Activated CD4-positive, alpha-beta memory T cell treated with anti-CD3 and anti-CD28 coated beads for 36 hours (primary cell): ENCODE data around the gene USP2. TPM values are rescaled to one million over a fixed set of nuclear protein-coding genes. Genes with fewer than 3 reads are reported as not detected.

Experiments used
- CTCF ChIA-PET: fragments of 350-600 bp; sonication (Branson Sonifier 250); formaldehyde crosslinking; loops from one replicate; lab custom pipeline; 2021; ENCODE audit warnings: antibody characterized with exemption, inconsistent platforms; lab: Charles Lee
- POLR2A ChIA-PET: fragments of 350-600 bp; sonication (Branson Sonifier 250); formaldehyde crosslinking; loops from one replicate; lab custom pipeline; 2021; ENCODE audit warnings: antibody characterized with exemption; lab: Charles Lee
- DNase-seq: peaks from one replicate; pipeline ENCODE4 v3.0.0-alpha.2; 2020
- H3K27ac Mint-ChIP-seq: one replicate; pipeline ENCODE4 v1.8.0; 2021; ENCODE audit warnings: mixed read lengths
- H3K27me3 Mint-ChIP-seq: one replicate; pipeline ENCODE4 v1.8.0; 2021; ENCODE audit warnings: mixed read lengths
- H3K36me3 Mint-ChIP-seq: one replicate; pipeline ENCODE4 v1.8.0; 2021; ENCODE audit warnings: mixed read lengths
- H3K4me1 Mint-ChIP-seq: one replicate; pipeline ENCODE4 v1.8.0; 2021; ENCODE audit warnings: low read depth, mixed read lengths
- H3K4me3 Mint-ChIP-seq: one replicate; pipeline ENCODE4 v1.8.0; 2021; ENCODE audit warnings: mild to moderate bottlenecking, mixed read lengths
- H3K9me3 Mint-ChIP-seq: one replicate; pipeline ENCODE4 v1.8.0; 2021; ENCODE audit warnings: mixed read lengths
- intact Hi-C: fragments of 100-400 bp; cut with micrococcal nuclease; formaldehyde crosslinking; loops from one replicate; pipeline ENCODE4 v1.15.1; 2023
- total RNA-seq, 2 experiments: library from RNA; stranded (reverse); gene quantifications; one replicate each; pipeline ENCODE4 v1.2.3, GENCODE V29; 2021

The USP2 gene
- total RNA-seq, 2 experiments from 2014 or later = 1.4 to 2.2 TPM

- H3K4me1 Mint-ChIP-seq = peaks cover 8% of the 10 kb centered on the region
- no peak overlapping the region for H3K27ac Mint-ChIP-seq
- intact Hi-C loops = loop anchor here (1.0 kb wide), 1 partner anchor 18 kb away; no protein-coding TSS in a partner anchor
- DNase-seq = no peak
- CTCF ChIA-PET = interaction anchor here (0.9 to 12.5 kb wide), 14 partner anchors 8 to 154 kb away, joined by 3 to 237 read pairs (median 4); partner anchors contain the start of gene USP2
- POLR2A ChIA-PET = interaction anchor here (0.6 to 0.8 kb wide), 2 partner anchors 10 to 328 kb away, joined by 3 read pairs; no protein-coding TSS in a partner anchor
- H3K36me3 Mint-ChIP-seq = no peaks in the 10 kb centered on the region
- no peak overlapping the region for H3K4me3 Mint-ChIP-seq
- H3K27me3 Mint-ChIP-seq = peaks cover 1% of the 10 kb centered on the region
- no peaks in the 10 kb centered on the region for H3K9me3 Mint-ChIP-seq
Measured at GRCh38 chr11:119374632-119375336, 6.7 kb downstream of the USP2 start.

- H3K27me3 Mint-ChIP-seq = peaks cover 1% of the 10 kb centered on the region
Measured at GRCh38 chr11:119373921-119374631, 7.4 kb downstream of the USP2 start.

GRCh38 chr11:119373059-119373920 lies 8.2 kb downstream of the USP2 start:
- Mint-ChIP-seq H3K9me3 (no peaks in the 10 kb centered on the region), H3K4me3 (no peak overlapping the region), H3K27me3 (peaks cover 3% of the 10 kb centered on the region), H3K36me3 (no peaks in the 10 kb centered on the region), H3K27ac (no peak overlapping the region), H3K4me1 (peaks cover 8% of the 10 kb centered on the region)
- no peak for DNase-seq
- ChIA-PET CTCF (interaction anchor here (0.7 to 12.5 kb wide), 13 partner anchors 9 to 168 kb away, joined by 3 to 237 read pairs (median 5); partner anchors contain the start of genes CBL and USP2), POLR2A (interaction anchor here (0.8 kb wide), 1 partner anchor 9 kb away, joined by 3 read pairs; no protein-coding TSS in a partner anchor)
- intact Hi-C loops = no loop called here

More at GRCh38 chr11:119373921-119374631, 7.4 kb downstream of the USP2 start:
- Mint-ChIP-seq H3K4me3 (no peak overlapping the region), H3K4me1 (peaks cover 8% of the 10 kb centered on the region), H3K27ac (no peak overlapping the region), H3K9me3 (no peaks in the 10 kb centered on the region), H3K36me3 (no peaks in the 10 kb centered on the region)
- intact Hi-C loops = loop anchor here (1.0 kb wide), 1 partner anchor 18 kb away; no protein-coding TSS in a partner anchor
- POLR2A ChIA-PET = interaction anchor here (0.6 to 0.8 kb wide), 2 partner anchors 10 to 328 kb away, joined by 3 read pairs; no protein-coding TSS in a partner anchor
- CTCF ChIA-PET = interaction anchor here (0.9 to 12.5 kb wide), 15 partner anchors 9 to 103 kb away, joined by 3 to 237 read pairs (median 4); partner anchors contain the start of gene USP2
- peak; percentile 73 for DNase-seq

GRCh38 chr11:119372260-119373058 lies 9.0 kb downstream of the USP2 start:
- Mint-ChIP-seq H3K27ac (no peak overlapping the region), H3K9me3 (no peaks in the 10 kb centered on the region), H3K4me3 (no peak overlapping the region), H3K36me3 (no peaks in the 10 kb centered on the region), H3K27me3 (peaks cover 9% of the 10 kb centered on the region), H3K4me1 (peaks cover 8% of the 10 kb centered on the region)
- intact Hi-C loops = no loop called here
- POLR2A ChIA-PET = no interaction called here
- DNase-seq = no peak
- CTCF ChIA-PET = interaction anchor here (0.7 to 12.5 kb wide), 6 partner anchors 10 to 167 kb away, joined by 3 to 237 read pairs (median 40); partner anchors contain the start of genes CBL and USP2

- CTCF ChIA-PET = interaction anchor here (1.4 to 9.3 kb wide), 7 partner anchors 11 to 103 kb away, joined by 4 to 55 read pairs (median 8); partner anchors contain the start of gene USP2
- no peak overlapping the region for H3K27ac Mint-ChIP-seq
Measured at GRCh38 chr11:119371778-119372182, 9.7 kb downstream of the USP2 start.

GRCh38 chr11:119371067-119371601 lies 10.4 kb downstream of the USP2 start:
- intact Hi-C loops = no loop called here
- Mint-ChIP-seq H3K36me3 (no peaks in the 10 kb centered on the region), H3K4me1 (peaks cover 8% of the 10 kb centered on the region), H3K27me3 (peaks cover 23% of the 10 kb centered on the region), H3K27ac (no peak overlapping the region), H3K4me3 (no peak overlapping the region), H3K9me3 (no peaks in the 10 kb centered on the region)
- no peak for DNase-seq
- ChIA-PET CTCF (interaction anchor here (1.4 to 9.3 kb wide), 6 partner anchors 10 to 103 kb away, joined by 4 to 55 read pairs (median 9); partner anchors contain the start of gene USP2), POLR2A (no interaction called here)

More at GRCh38 chr11:119371778-119372182, 9.7 kb downstream of the USP2 start:
- POLR2A ChIA-PET = no interaction called here
- intact Hi-C loops = no loop called here
- Mint-ChIP-seq H3K9me3 (no peaks in the 10 kb centered on the region), H3K36me3 (no peaks in the 10 kb centered on the region), H3K4me3 (no peak overlapping the region), H3K27me3 (peaks cover 16% of the 10 kb centered on the region), H3K4me1 (peaks cover 8% of the 10 kb centered on the region)
- DNase-seq = no peak

GRCh38 chr11:119370486-119371046 lies 10.9 kb downstream of the USP2 start:
- Mint-ChIP-seq H3K9me3 (no peaks in the 10 kb centered on the region), H3K27ac (no peak overlapping the region), H3K4me3 (no peak overlapping the region), H3K4me1 (peaks cover 8% of the 10 kb centered on the region), H3K27me3 (peaks cover 24% of the 10 kb centered on the region), H3K36me3 (no peaks in the 10 kb centered on the region)
- intact Hi-C loops = no loop called here
- CTCF ChIA-PET = interaction anchor here (1.4 to 9.3 kb wide), 6 partner anchors 9 to 104 kb away, joined by 4 to 55 read pairs (median 9); partner anchors contain the start of gene USP2
- DNase-seq = peak; percentile 31
- POLR2A ChIA-PET = no interaction called here

- no peak overlapping the region for H3K4me3 Mint-ChIP-seq
- peaks cover 13% of the 10 kb centered on the region for H3K4me1 Mint-ChIP-seq
- CTCF ChIA-PET = interaction anchor here (1.1 to 9.3 kb wide), 6 partner anchors 8 to 106 kb away, joined by 5 to 55 read pairs (median 8); partner anchors contain the start of gene USP2
- no peak for DNase-seq
- POLR2A ChIA-PET = no interaction called here
- H3K36me3 Mint-ChIP-seq = no peaks in the 10 kb centered on the region
- no peak overlapping the region for H3K27ac Mint-ChIP-seq
- intact Hi-C loops = no loop called here
- no peaks in the 10 kb centered on the region for H3K9me3 Mint-ChIP-seq
- peaks cover 37% of the 10 kb centered on the region for H3K27me3 Mint-ChIP-seq
Measured at GRCh38 chr11:119369132-119369925, 12.2 kb downstream of the USP2 start.

GRCh38 chr11:119368121-119369034 lies 13.1 kb downstream of the USP2 start:
- H3K27ac Mint-ChIP-seq = no peak overlapping the region
- CTCF ChIA-PET = interaction anchor here (1.0 to 9.3 kb wide), 7 partner anchors 9 to 107 kb away, joined by 3 to 55 read pairs (median 6); partner anchors contain the start of gene USP2

More at GRCh38 chr11:119368121-119369034, 13.1 kb downstream of the USP2 start:
- no peaks in the 10 kb centered on the region for H3K36me3 Mint-ChIP-seq
- H3K4me1 Mint-ChIP-seq = peaks cover 7% of the 10 kb centered on the region
- intact Hi-C loops = no loop called here
- no peaks in the 10 kb centered on the region for H3K9me3 Mint-ChIP-seq
- POLR2A ChIA-PET = interaction anchor here (0.6 kb wide), 1 partner anchor 12 kb away, joined by 3 read pairs; no protein-coding TSS in a partner anchor
- no peak for DNase-seq
- no peak overlapping the region for H3K4me3 Mint-ChIP-seq
- H3K27me3 Mint-ChIP-seq = peaks cover 38% of the 10 kb centered on the region
